Gastrocnemius medialis (tissue), 4 donors: ENCODE results near the gene CORT.

Source experiments
- CTCF ChIP-seq, 5 experiments: fragments of 450-650 bp in 3 of 5; fragments of 200-600 bp in 2 of 5; sonication (generic) in 2 of 5; IDR thresholded peaks in 4 of 5; conservative IDR thresholded peaks in 1 of 5; 1 replicate in 4 of 5; 2 replicates in 1 of 5; pipeline ENCODE4 v1.5.1; 2016 to 2019; ENCODE audit warnings: antibody characterized with exemption in 5 of 5, mild to moderate bottlenecking in 3 of 5, moderate library complexity in 3 of 5
- POLR2A ChIP-seq, 2 donors: fragments of 450-650 bp; IDR thresholded peaks; one replicate each; pipeline ENCODE4 v1.6.1; 2017; ENCODE audit warnings: antibody characterized with exemption in 2 of 2, mild to moderate bottlenecking in 2 of 2, moderate library complexity in 2 of 2

- TF ChIP-seq CTCF (IDR thresholded peaks at IDR 0.05 in 4 of 5, conservative IDR thresholded peaks at IDR 0.05 in 1 of 5) (no peak), POLR2A (IDR thresholded peaks at IDR 0.05) (no peak)
Measured at GRCh38 chr1:10438677-10439163, 11.1 kb upstream of the CORT start.
